ENCODE results near the gene TOX4. TPM values are rescaled to one million over a fixed set of nuclear protein-coding genes. Genes with fewer than 3 reads are reported as not detected.

TOX4 gene
- total and polyA plus RNA-seq, 2 of the 8 experiments (the other 6 are each of a cell fraction or from before 2014, with no cell fraction given): 51.5 to 58.3 TPM

- no peak overlapping the region for H2AK5ac ChIP-seq (ENCODE audit: low read depth, low read length)
- H3K9me3 ChIP-seq (ENCODE audit: insufficient read depth in 2 of 2, low read depth in 1 of 2, low read length in 1 of 2): no peaks in the 10 kb centered on the region
- H4K5ac ChIP-seq (ENCODE audit: insufficient read length, low read depth, low read length): no peak overlapping the region
- no peak overlapping the region for H3K56ac ChIP-seq (replicated peaks; ENCODE audit: insufficient read length, low read depth, low read length)
- POLR2A ChIA-PET (ENCODE audit: partially characterized antibody): interaction anchor here (0.8 to 3.4 kb wide), 12 partner anchors 8 to 113 kb away, joined by 3 to 20 read pairs (median 5); partner anchors contain the start of genes METTL3, RAB2B, SALL2 and TOX4
- H3K14ac ChIP-seq (ENCODE audit: insufficient read length): no peak overlapping the region
- H2BK15ac ChIP-seq (ENCODE audit: low read length): no peak overlapping the region
- no peaks in the 10 kb centered on the region for H3K79me2 ChIP-seq (ENCODE audit: control insufficient read depth in 1 of 2, insufficient read depth in 2 of 2, low read length in 2 of 2)
- CTCF ChIA-PET (ENCODE audit: partially characterized antibody): interaction anchor here (0.6 to 2.4 kb wide), 10 partner anchors 13 to 334 kb away, joined by 3 to 10 read pairs (median 4); partner anchors contain the start of genes METTL3, RAB2B, SALL2 and TOX4
- H2AFZ ChIP-seq (ENCODE audit: low read length): no peak overlapping the region
- H3K9ac ChIP-seq (replicated peaks in 1 of 4; ENCODE audit: extremely low read depth in 1 of 4, low read depth in 3 of 4, low read length in 3 of 4): no peak overlapping the region
- no peak overlapping the region for H3K4me3 ChIP-seq (ENCODE audit: extremely low read depth in 1 of 4, insufficient read depth in 2 of 4, low read depth in 3 of 4, low read length in 4 of 4)
- H2BK12ac ChIP-seq (ENCODE audit: low read depth, low read length): no peak overlapping the region
- no peak overlapping the region for H4K8ac ChIP-seq (ENCODE audit: extremely low read depth, insufficient read depth, low read length)
- DNase-seq (ENCODE audit: low read depth in 1 of 2, low spot score in 2 of 2): peak in 1 of 2 experiments; percentile 31
- H2BK5ac ChIP-seq (ENCODE audit: low read depth, low read length): 0 out of 2 replicates have a peak overlapping the region, but pooled peaks have one; percentile 68
- peaks cover 19 to 79% (median 62%) of the 10 kb centered on the region in 4 experiments for H3K36me3 ChIP-seq (ENCODE audit: control insufficient read depth in 2 of 4, insufficient read depth in 4 of 4, low read length in 3 of 4)
- H2BK20ac ChIP-seq (ENCODE audit: low read length): no peak overlapping the region
- H3K18ac ChIP-seq (ENCODE audit: extremely low read depth, low read length): no peak overlapping the region
- H3K4ac ChIP-seq (replicated peaks; ENCODE audit: insufficient read length, low read depth, low read length): no peak overlapping the region
- FAIRE-seq: no peak
- H4K20me1 ChIP-seq (replicated peaks in 1 of 2; ENCODE audit: control insufficient read depth in 1 of 2, insufficient read depth in 2 of 2, low read length in 2 of 2): no peaks in the 10 kb centered on the region
- H3K4me1 ChIP-seq (replicated peaks in 1 of 4; ENCODE audit: control insufficient read depth in 3 of 4, insufficient read depth in 4 of 4, low read length in 3 of 4): peaks cover 0 to 2% (median 1%) of the 10 kb centered on the region in 4 experiments; a peak in 2 of 7 replicates
- no peak overlapping the region for H3K27ac ChIP-seq (ENCODE audit: low read depth, low read length)
- no peak overlapping the region for H4K91ac ChIP-seq (replicated peaks; ENCODE audit: insufficient read length, low read length)
- no peak overlapping the region for H2BK120ac ChIP-seq (replicated peaks; ENCODE audit: low read depth, low read length)
- 57% methylated on average over 2 of the region's 2 CpGs; no CpG with 5 or more reads in 1 of the 2 experiments for WGBS, 2 experiments (ENCODE audit: extremely low coverage in 1 of 2, insufficient coverage in 1 of 2, insufficient read length in 1 of 2, insufficient replicate concordance in 2 of 2, low coverage in 1 of 2, low lambda C conversion rate in 2 of 2, missing lambda C conversion rate in 1 of 2)
- TF ChIP-seq SIN3A (conservative IDR thresholded peaks at IDR 0.05 in 1 of 2, IDR thresholded peaks at IDR 0.05 in 1 of 2; ENCODE audit: low read depth in 1 of 2, low read length in 2 of 2) (no peak), E2F6 (IDR thresholded peaks at IDR 0.05) (no peak), RXRA (IDR thresholded peaks at IDR 0.05; ENCODE audit: insufficient read depth, low read depth, low read length) (no peak)
- H3K4me2 ChIP-seq (ENCODE audit: insufficient read depth in 1 of 2, low read depth in 2 of 2, low read length in 2 of 2): no peak overlapping the region
- H3K23ac ChIP-seq (ENCODE audit: insufficient read length): no peak overlapping the region
- H3K27me3 ChIP-seq (replicated peaks in 1 of 4; ENCODE audit: control insufficient read depth in 3 of 4, extremely low read depth in 1 of 4, insufficient read depth in 3 of 4, low read length in 3 of 4): no peaks in the 10 kb centered on the region
- H3K79me1 ChIP-seq (ENCODE audit: low read depth, low read length): no peaks in the 10 kb centered on the region
- no peaks in the 10 kb centered on the region for H3K23me2 ChIP-seq (ENCODE audit: low read depth, low read length)
Measured at GRCh38 chr14:21494902-21495762, 18.1 kb downstream of the TOX4 start.
